Fibroblast of villous mesenchyme (primary cell): ENCODE results near the gene IL17B. TPM values are rescaled to one million over a fixed set of nuclear protein-coding genes. Genes with fewer than 3 reads are reported as not detected.

Source experiments
- DNase-seq: peaks from one replicate; pipeline ENCODE4 v3.0.0-alpha.2; 2010; ENCODE audit warnings: low read depth
- H3K4me3 ChIP-seq: 2 replicates; pipeline ENCODE4 v1.5.1; 2011; ENCODE audit warnings: low read depth, mild to moderate bottlenecking, low read length
- CTCF ChIP-seq: IDR thresholded peaks from 2 replicates; pipeline ENCODE4 v1.5.1; 2012; ENCODE audit warnings: low read depth, mild to moderate bottlenecking, low read length; ENCODE audit not compliant: insufficient read depth
- total RNA-seq: library from RNA; depleted of rRNA; stranded (reverse); fragments of >200 nt; gene quantifications from 2 replicates; pipeline ENCODE4 v1.2.3, GENCODE V29; 2012

The IL17B gene
- total RNA-seq, 1 donor: not detected

GRCh38 chr5:149409268-149409948 is 30.3 kb upstream of the IL17B start:
- peak overlapping the region; percentile 87 for H3K4me3 ChIP-seq
- TF ChIP-seq CTCF: no peak
- peak; percentile 82 for DNase-seq

- no peak for TF ChIP-seq CTCF
- DNase-seq: peak; percentile 23
Observed at GRCh38 chr5:149408252-149409099, 29.4 kb upstream of the IL17B start.

GRCh38 chr5:149407323-149408251 is 28.5 kb upstream of the IL17B start:
- no peak for TF ChIP-seq CTCF
- DNase-seq: peak; percentile 51
- H3K4me3 ChIP-seq: peak overlapping the region; percentile 87

More at GRCh38 chr5:149408252-149409099, 29.4 kb upstream of the IL17B start:
- H3K4me3 ChIP-seq: peak overlapping the region; percentile 87

- peak overlapping the region; percentile 87 for H3K4me3 ChIP-seq
- no peak for TF ChIP-seq CTCF
- DNase-seq: no peak
Observed at GRCh38 chr5:149406979-149407306, 27.9 kb upstream of the IL17B start.

GRCh38 chr5:149406203-149406978 is 27.3 kb upstream of the IL17B start:
- peak; percentile 36 for TF ChIP-seq CTCF
- peak; percentile 97 for DNase-seq
- H3K4me3 ChIP-seq: peak overlapping the region; percentile 87

GRCh38 chr5:149405550-149406202 is 26.6 kb upstream of the IL17B start:
- TF ChIP-seq CTCF: no peak
- peak overlapping the region; percentile 19 for H3K4me3 ChIP-seq
- DNase-seq: peak; percentile 30
